Hepatic stellate cell (primary cell): ENCODE results near the gene SEC11A.
"Not testable (repeated sequence)": the region's sequence is repeated elsewhere in the genome, so short reads cannot be mapped to it uniquely, and the experiment has no call there.

Source experiments
- DNase-seq: peaks from one replicate; pipeline ENCODE4 v3.0.0; 2011; ENCODE audit warnings: low spot score

Gene SEC11A

DNA sequence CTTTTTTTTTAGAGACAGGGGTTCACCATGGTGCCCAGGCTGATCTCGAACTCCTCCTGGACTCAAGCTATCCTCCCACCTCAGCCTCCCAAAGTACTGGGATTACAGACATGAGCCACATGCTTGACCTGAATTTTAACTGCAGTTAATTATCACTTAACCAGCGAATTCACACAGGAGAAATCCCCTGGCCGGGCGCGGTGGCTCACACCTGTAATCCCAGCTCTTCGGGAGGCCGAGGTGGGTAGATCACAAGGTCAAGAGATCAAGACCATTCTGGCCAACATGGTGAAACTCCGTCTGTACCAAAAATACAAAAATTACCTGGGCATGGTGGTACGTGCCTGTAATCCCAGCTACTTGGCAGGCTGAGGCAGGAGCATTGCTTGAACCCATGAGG is 74.1 kb downstream of the SEC11A start:
- not testable (repeated sequence) for DNase-seq

DNA sequence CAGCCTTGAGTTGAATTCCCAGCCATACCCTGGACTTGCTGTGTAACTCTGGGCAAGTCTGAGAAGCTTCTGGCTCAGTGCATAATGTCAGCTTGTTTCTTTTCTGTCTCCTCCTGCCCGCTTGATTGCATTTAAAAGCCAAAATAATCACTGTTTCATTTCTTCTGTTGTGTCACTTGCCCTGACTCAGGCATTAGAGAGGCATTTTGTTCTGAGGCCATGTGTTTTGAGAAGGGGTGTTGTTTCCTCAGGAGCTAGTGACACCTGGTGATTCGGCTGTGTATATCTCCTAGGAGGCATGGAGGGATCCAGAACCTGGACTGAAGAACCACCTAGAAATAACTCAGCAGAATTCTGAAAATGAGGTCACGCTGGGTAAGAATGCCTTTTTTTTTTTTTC is 77.8 kb downstream of the SEC11A start:
- no peak for DNase-seq

DNA sequence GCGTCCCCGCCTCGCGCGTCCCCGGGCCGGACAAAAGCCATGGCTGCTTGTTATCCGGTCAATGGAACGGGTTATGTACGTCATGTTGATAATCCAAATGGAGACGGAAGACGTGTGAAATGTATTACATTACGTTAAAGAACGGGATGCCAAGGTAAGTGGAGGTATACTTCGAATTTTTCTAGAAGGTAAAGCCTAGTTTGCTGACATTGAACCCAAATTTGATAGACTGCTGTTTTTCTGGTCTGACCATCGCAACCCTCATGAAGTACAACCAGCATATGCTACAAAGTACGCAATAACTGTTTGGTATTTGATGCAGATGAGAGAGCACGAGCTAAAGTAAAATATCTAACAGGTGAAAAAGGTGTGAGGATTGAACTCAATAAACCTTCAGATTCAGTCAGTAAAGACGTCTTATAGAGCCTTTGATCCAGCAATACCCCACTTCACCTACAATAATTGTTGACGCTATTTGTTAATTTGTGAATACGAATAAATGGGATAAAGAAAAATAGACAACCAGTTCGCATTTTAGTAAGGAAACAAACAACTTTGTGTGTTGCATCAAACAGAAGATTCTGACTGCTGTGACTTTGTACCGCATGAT is 81.6 kb downstream of the SEC11A start:
- DNase-seq = no peak

DNA sequence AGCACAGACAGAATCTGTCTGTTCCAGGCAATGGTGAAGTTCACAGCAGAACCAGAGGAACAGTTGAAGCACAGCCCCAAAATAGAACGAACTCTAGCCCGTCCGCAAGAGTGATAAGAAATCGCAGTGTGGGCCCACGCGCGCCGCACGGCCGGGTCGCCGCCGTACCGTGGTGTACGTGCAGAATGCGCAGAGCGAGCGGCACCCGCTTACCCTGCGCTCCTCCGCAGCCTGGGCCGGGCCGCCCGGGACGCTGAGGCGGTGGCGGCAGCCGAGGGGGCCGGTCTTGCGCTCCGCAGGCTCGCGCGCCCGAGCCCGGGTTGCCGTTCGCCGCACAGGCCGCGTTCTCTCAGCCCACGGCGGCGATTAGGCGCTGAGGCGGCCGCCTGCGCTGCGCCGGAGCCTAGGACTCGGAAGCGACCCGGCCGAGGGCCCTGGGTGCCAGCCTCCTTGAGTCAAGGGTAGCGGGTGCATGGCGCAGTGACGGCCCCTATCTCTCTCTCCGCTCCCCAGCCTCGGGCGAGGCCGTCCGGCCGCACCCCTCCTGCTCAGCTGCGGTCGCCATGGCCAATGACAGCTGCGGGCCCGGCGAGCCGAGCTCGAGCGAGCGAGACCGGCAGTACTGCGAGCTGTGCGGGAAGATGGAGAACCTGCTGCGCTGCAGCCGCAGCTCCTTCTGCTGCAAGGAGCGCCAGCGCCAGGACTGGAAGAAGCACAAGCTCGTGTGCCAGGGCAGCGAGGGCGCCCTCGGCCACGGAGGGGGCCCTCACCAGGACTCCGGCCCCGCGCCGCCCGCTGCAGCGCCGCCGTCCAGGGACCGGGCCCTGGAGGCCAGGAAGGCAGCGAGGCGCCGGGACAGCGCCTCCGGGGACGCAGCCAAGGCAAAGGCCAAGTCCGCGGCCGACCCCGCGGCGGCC is 82.4 kb downstream of the SEC11A start:
- peak; percentile 50 for DNase-seq

DNA sequence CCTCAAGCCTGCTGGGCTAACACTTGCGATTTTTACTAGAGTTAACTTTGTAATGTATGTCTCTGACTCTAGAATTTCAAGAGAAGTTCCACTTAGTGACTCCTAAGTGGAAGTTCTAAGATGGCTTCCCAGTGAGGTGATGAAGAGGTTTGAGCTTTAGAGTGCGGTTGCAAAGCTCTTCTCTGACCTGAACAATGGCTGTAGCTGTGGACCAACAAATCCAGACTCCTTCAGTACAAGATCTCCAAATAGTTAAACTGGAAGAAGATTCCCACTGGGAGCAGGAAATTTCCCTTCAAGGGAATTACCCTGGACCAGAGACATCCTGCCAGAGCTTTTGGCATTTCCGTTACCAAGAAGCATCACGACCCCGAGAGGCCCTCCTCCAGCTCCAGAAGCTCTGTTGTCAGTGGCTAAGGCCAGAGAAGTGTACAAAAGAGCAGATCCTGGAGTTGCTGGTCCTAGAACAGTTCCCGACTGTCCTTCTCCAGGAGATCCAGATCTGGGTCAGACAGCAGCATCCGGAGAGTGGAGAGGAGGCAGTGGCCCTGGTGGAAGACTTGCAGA is 84.2 kb downstream of the SEC11A start:
- no peak for DNase-seq

DNA sequence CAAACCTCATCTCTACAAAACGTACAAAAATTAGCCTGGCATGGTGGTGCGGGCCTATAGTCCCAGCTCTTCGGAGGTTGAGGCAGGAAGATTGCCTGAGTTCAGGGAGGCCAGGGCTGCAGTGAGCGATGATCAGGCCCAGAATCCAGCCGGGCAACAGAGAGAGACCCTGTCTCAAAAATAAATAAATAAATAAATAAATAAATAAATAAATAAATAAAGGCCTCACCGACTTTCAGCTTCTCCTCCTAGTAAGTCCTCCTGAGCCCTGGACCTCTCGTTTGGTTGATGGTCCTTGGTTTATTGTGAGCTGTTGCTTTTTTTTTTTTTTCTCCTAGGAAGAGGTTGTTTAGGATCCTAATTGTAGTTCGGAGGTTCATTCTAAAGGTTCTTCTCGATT is 86.9 kb downstream of the SEC11A start:
- no peak for DNase-seq

DNA sequence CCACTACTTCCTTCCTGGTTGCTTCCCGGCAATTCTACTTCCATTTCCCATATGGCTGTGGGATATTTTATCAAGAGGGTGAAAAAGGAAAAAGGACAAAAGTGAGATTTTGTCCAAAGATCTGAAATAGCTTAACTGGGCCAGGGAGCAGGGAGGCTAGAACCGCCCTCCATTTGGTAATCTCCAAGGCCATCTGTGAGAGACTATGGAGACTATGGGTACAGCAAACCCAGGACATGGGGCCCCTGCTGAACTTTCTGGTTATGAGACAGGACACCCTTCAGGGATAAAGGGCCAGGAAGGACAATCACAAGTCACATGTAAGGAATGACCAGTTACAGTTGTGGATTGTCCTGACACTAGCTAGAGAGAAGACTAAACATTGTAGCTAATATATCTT is 90.8 kb downstream of the SEC11A start:
- DNase-seq = no peak

DNA sequence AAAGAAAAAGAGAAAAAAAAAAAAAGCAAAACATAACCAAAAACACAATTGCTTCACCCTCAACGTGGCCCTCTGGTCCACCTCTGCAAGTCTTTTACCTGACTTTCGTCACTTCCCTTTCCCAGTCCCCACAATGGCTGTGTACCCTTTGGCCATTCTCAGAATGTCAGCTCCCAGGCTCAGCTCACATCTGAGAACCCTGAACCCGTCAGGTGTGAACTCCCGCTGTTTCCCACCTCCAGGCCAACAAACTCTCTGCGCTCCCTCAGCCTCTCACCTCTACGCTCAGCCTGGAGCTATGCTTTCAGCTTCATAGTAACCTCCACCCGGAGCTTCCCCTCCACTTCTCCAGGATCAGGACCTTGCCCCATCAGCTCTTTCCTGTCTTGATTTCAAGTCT is 91.6 kb downstream of the SEC11A start:
- no peak for DNase-seq

DNA sequence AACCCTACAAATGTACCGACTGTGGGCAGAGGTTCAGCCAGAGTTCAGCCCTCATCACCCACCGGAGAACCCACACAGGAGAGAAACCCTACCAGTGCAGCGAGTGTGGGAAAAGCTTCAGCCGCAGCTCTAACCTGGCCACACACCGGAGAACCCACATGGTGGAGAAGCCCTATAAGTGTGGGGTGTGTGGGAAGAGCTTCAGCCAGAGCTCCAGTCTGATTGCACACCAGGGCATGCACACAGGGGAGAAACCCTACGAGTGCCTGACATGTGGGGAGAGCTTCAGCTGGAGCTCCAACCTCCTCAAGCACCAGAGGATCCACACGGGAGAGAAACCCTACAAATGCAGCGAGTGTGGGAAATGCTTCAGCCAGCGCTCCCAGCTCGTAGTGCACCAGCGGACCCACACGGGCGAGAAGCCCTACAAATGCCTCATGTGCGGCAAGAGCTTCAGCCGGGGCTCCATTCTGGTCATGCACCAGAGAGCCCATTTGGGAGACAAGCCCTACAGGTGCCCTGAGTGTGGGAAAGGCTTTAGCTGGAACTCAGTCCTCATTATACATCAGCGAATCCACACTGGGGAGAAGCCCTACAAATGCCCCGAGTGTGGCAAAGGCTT is 94.5 kb downstream of the SEC11A start:
- no peak for DNase-seq

DNA sequence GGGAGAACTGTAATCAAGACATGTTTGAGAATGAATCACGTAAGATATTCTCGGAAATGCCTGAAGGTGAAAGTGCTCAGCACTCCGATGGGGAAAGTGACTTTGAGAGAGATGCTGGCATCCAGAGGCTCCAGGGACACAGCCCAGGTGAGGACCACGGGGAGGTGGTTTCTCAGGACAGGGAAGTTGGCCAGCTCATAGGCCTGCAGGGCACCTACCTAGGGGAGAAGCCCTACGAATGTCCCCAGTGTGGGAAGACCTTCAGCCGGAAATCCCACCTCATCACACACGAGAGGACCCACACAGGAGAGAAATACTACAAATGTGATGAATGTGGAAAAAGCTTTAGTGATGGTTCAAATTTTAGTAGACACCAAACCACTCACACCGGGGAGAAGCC is 95.3 kb downstream of the SEC11A start:
- no peak for DNase-seq
